Left lung (tissue), 10 donors: ENCODE measurements around the gene SPOCK1. TPM values are rescaled to one million over a fixed set of nuclear protein-coding genes. Genes with fewer than 3 reads are reported as not detected.

Experiments
- ATAC-seq: fragments of 200-7000 bp; cut with Tn5 transposase; one replicate; pipeline ENCODE4 v1.9.1; 2020; ENCODE audit warnings: moderate library complexity
- DNase-seq, 4 donors: peaks; one replicate each; pipeline ENCODE4 v3.0.0-alpha.2; 2013 to 2020
- H3K27ac ChIP-seq, 2 donors: fragments of 200-600 bp; sonication (generic) in 1 of 2; one replicate each; pipeline versions ENCODE4 v1.5.0 to v1.8.0; 2020 to 2021
- H3K27me3 ChIP-seq, 2 donors: fragments of 200-600 bp; sonication (generic) in 1 of 2; one replicate each; pipeline versions ENCODE4 v1.5.0 to v1.8.0; 2020 to 2021
- H3K36me3 ChIP-seq, 2 donors: fragments of 200-600 bp; sonication (generic) in 1 of 2; one replicate each; pipeline versions ENCODE4 v1.5.0 to v1.8.0; 2020 to 2021
- H3K4me1 ChIP-seq, 2 donors: fragments of 200-600 bp; one replicate each; pipeline ENCODE4 v1.8.0; 2021
- H3K4me3 ChIP-seq, 2 donors: fragments of 200-600 bp; sonication (generic) in 1 of 2; one replicate each; pipeline versions ENCODE4 v1.5.0 to v1.8.0; 2020 to 2021; ENCODE audit warnings: mild to moderate bottlenecking in 1 of 2
- H3K9me3 ChIP-seq, 2 donors: fragments of 200-600 bp; sonication (generic) in 1 of 2; one replicate each; pipeline versions ENCODE4 v1.5.0 to v1.8.0; 2020 to 2021
- CTCF ChIP-seq, 2 donors: fragments of 200-600 bp; sonication (generic) in 1 of 2; IDR thresholded peaks; one replicate each; pipeline versions ENCODE4 v1.5.0 to v1.8.0; 2021; ENCODE audit warnings: antibody characterized with exemption in 2 of 2
- intact Hi-C, 2 donors: fragments of 100-400 bp; cut with DNase I; formaldehyde crosslinking; loops; one replicate each; pipeline versions ENCODE4 v1.11.2 to v1.14.2; 2022
- polyA plus RNA-seq, 6 donors: library from polyadenylated mRNA; unstranded; fragments of 120-200 nt; gene quantifications; one replicate each; pipeline ENCODE4 v1.2.1, GENCODE V29; 2013; ENCODE audit not compliant: insufficient read length in 6 of 6
- total RNA-seq, 2 donors: library from RNA; stranded (reverse); fragmentation: NEBNext Ultra II Directional; extraction: Animal tissue kit (Norgen Biotek cat#: 25700); gene quantifications; one replicate each; pipeline ENCODE4 v1.2.1, GENCODE V29; 2021
- donor health status: DM: no; HTN: yes; CAD: no.
- donor health status: DM: no; HTN: no; CAD: no.

The SPOCK1 gene
- total and polyA plus RNA-seq, 8 donors = 0.43 to 7.6 (median 0.73) TPM

- Histone ChIP-seq H3K4me1 (no peaks in the 10 kb centered on the region), H3K27ac (no peak overlapping the region), H3K9me3 (no peaks in the 10 kb centered on the region), H3K27me3 (peaks cover 0 to 33% of the 10 kb centered on the region in 2 donors), H3K36me3 (no peaks in the 10 kb centered on the region), H3K4me3 (no peak overlapping the region)
- intact Hi-C loops = no loop called here
- no peak for DNase-seq
- no peak for TF ChIP-seq CTCF (IDR thresholded peaks at IDR 0.05)
- ATAC-seq = no peak
Measured at GRCh38 chr5:137226081-137226480, 273.0 kb downstream of the SPOCK1 start.

GRCh38 chr5:137223324-137224295, 275.5 kb downstream of the SPOCK1 start:
- ATAC-seq = no peak
- H3K27ac ChIP-seq = no peak overlapping the region
- H3K9me3 ChIP-seq = no peaks in the 10 kb centered on the region
- no peak for DNase-seq
- H3K27me3 ChIP-seq = peaks cover 0 to 42% of the 10 kb centered on the region in 2 donors
- H3K4me1 ChIP-seq = no peaks in the 10 kb centered on the region
- H3K4me3 ChIP-seq = no peak overlapping the region
- no peaks in the 10 kb centered on the region for H3K36me3 ChIP-seq
- TF ChIP-seq CTCF (IDR thresholded peaks at IDR 0.05) = no peak
- intact Hi-C loops = no loop called here

- Histone ChIP-seq H3K36me3 (no peaks in the 10 kb centered on the region), H3K27me3 (peaks cover 0 to 52% of the 10 kb centered on the region in 2 donors), H3K27ac (no peak overlapping the region), H3K9me3 (no peaks in the 10 kb centered on the region), H3K4me1 (no peaks in the 10 kb centered on the region), H3K4me3 (no peak overlapping the region)
- intact Hi-C loops = no loop called here
- ATAC-seq (no peak), DNase-seq (no peak)
- TF ChIP-seq CTCF (IDR thresholded peaks at IDR 0.05) = no peak
Measured at GRCh38 chr5:137221943-137222342, 277.2 kb downstream of the SPOCK1 start.

GRCh38 chr5:137220523-137220927, 278.6 kb downstream of the SPOCK1 start:
- intact Hi-C loops = no loop called here
- no peak overlapping the region for H3K27ac ChIP-seq

More at GRCh38 chr5:137220523-137220927, 278.6 kb downstream of the SPOCK1 start:
- ATAC-seq = peak; percentile 94
- Histone ChIP-seq H3K9me3 (no peaks in the 10 kb centered on the region), H3K36me3 (no peaks in the 10 kb centered on the region), H3K4me3 (no peak overlapping the region), H3K4me1 (no peaks in the 10 kb centered on the region), H3K27me3 (peaks cover 0 to 64% of the 10 kb centered on the region in 2 donors)
- peak; percentile 33 to 39 for TF ChIP-seq CTCF (IDR thresholded peaks at IDR 0.05)
- peak in 1 of 4 donors; percentile 10 for DNase-seq
